HepG2 (cell line): Measurements from ENCODE around the gene ASXL1. TPM values are rescaled to one million over a fixed set of nuclear protein-coding genes. Genes with fewer than 3 reads are reported as not detected.
A peak's percentile ranks its signal among the peaks of the same experiment; 100 is the strongest.

ENCODE experiments used
- ATF7-NPFF ChIP-seq: sonication (generic); formaldehyde crosslinking; IDR thresholded peaks from 2 replicates; pipeline ENCODE4 v1.8.1; 2023; ENCODE audit warnings: mild to moderate bottlenecking, low read depth, missing genetic modification reagents, moderate library complexity
- BCL3 ChIP-seq: sonication (generic); formaldehyde crosslinking; IDR thresholded peaks from 2 replicates; pipeline ENCODE4 v1.5.1; 2020; ENCODE audit warnings: mild to moderate bottlenecking, missing genetic modification reagents, moderate library complexity
- ELF4 ChIP-seq: sonication (generic); formaldehyde crosslinking; IDR thresholded peaks from 2 replicates; pipeline ENCODE4 v1.5.0; 2020; ENCODE audit warnings: missing genetic modification reagents, mild to moderate bottlenecking, moderate library complexity, borderline replicate concordance
- ERF ChIP-seq: IDR thresholded peaks from 2 replicates; pipeline ENCODE4 v1.6.1; 2018; ENCODE audit warnings: missing biosample characterization, missing genetic modification reagents
- HES4 ChIP-seq: sonication (generic); formaldehyde crosslinking; IDR thresholded peaks from 2 replicates; pipeline ENCODE4 v1.9.0; 2021; ENCODE audit warnings: mild to moderate bottlenecking, missing genetic modification reagents, borderline replicate concordance
- HMG20A ChIP-seq: IDR thresholded peaks from 2 replicates; pipeline ENCODE4 v1.6.1; 2016; ENCODE audit warnings: borderline replicate concordance
- MIER2 ChIP-seq: IDR thresholded peaks from 2 replicates; pipeline ENCODE4 v1.6.1; 2016; ENCODE audit warnings: missing biosample characterization, missing genetic modification reagents
- MXI1 ChIP-seq: IDR thresholded peaks from 3 replicates; pipeline ENCODE4 v1.6.1; 2012; ENCODE audit warnings: low read depth, low read length, inconsistent platforms, borderline replicate concordance
- NFIC ChIP-seq: IDR thresholded peaks from 2 replicates; pipeline ENCODE4 v1.6.1; 2012; ENCODE audit warnings: mild to moderate bottlenecking, low read length, inconsistent platforms
- NR2F6 ChIP-seq, 2 experiments: IDR thresholded peaks; 2 replicates each; pipeline ENCODE4 v1.6.1; 2016; ENCODE audit warnings: antibody characterized with exemption in 1 of 2, mild to moderate bottlenecking in 1 of 2
- RBM39 ChIP-seq: fragments of 200-400 bp; formaldehyde crosslinking; IDR thresholded peaks from one replicate; pipeline ENCODE4 v1.6.1; 2018; ENCODE audit warnings: antibody characterized with exemption, mild to moderate bottlenecking, low read depth, low read length; ENCODE audit not compliant: poor library complexity, severe bottlenecking
- REPIN1 ChIP-seq: sonication (generic); formaldehyde crosslinking; IDR thresholded peaks from 2 replicates; pipeline ENCODE4 v1.8.0; 2022; ENCODE audit warnings: missing genetic modification reagents, low read depth, mild to moderate bottlenecking, borderline replicate concordance
- RFXAP ChIP-seq: sonication (generic); formaldehyde crosslinking; IDR thresholded peaks from 2 replicates; pipeline ENCODE4 v1.4.0; 2020; ENCODE audit warnings: missing genetic modification reagents, borderline replicate concordance
- SMAD3 ChIP-seq: sonication (generic); formaldehyde crosslinking; IDR thresholded peaks from 2 replicates; pipeline ENCODE4 v1.4.0; 2020; ENCODE audit warnings: missing genetic modification reagents
- SOX5 ChIP-seq: IDR thresholded peaks from 2 replicates; pipeline ENCODE4 v1.6.1; 2016; ENCODE audit warnings: borderline replicate concordance
- ZIK1 ChIP-seq: sonication (generic); formaldehyde crosslinking; IDR thresholded peaks from 2 replicates; pipeline ENCODE4 v1.5.0; 2020; ENCODE audit warnings: mild to moderate bottlenecking, low read depth, missing genetic modification reagents, borderline replicate concordance
- ZMYM4 ChIP-seq: sonication (generic); formaldehyde crosslinking; IDR thresholded peaks from 2 replicates; pipeline ENCODE4 v1.8.1; 2023; ENCODE audit warnings: mild to moderate bottlenecking, missing genetic modification reagents
- ZNF274 ChIP-seq: sonication (generic); formaldehyde crosslinking; IDR thresholded peaks from 2 replicates; pipeline ENCODE4 v1.5.1; 2020; ENCODE audit warnings: mild to moderate bottlenecking, missing genetic modification reagents
- ZNF331 ChIP-seq: sonication (generic); formaldehyde crosslinking; IDR thresholded peaks from 2 replicates; pipeline ENCODE4 v1.4.0; 2020; ENCODE audit warnings: missing genetic modification reagents
- ZNF335 ChIP-seq: sonication (generic); formaldehyde crosslinking; IDR thresholded peaks from 2 replicates; pipeline ENCODE4 v1.4.0; 2020; ENCODE audit warnings: missing genetic modification reagents
- ZNF431 ChIP-seq: sonication (generic); formaldehyde crosslinking; IDR thresholded peaks from 2 replicates; pipeline ENCODE4 v1.9.0; 2022; ENCODE audit warnings: missing genetic modification reagents, low read depth, mild to moderate bottlenecking, borderline replicate concordance
- ZNF484 ChIP-seq: sonication (generic); formaldehyde crosslinking; IDR thresholded peaks from 2 replicates; pipeline ENCODE4 v1.5.1; 2020; ENCODE audit warnings: mild to moderate bottlenecking, low read depth, missing genetic modification reagents, borderline replicate concordance
- ZNF512B ChIP-seq: sonication (generic); formaldehyde crosslinking; IDR thresholded peaks from 2 replicates; pipeline ENCODE4 v1.5.1; 2020; ENCODE audit warnings: missing genetic modification reagents, mild to moderate bottlenecking, borderline replicate concordance
- ZNF549 ChIP-seq: sonication (generic); formaldehyde crosslinking; IDR thresholded peaks from 2 replicates; pipeline ENCODE4 v1.5.0; 2020; ENCODE audit warnings: missing genetic modification reagents
- polyA plus RNA-seq, 8 experiments: library from polyadenylated mRNA; depleted of rRNA in 3 of 8; stranded (reverse) in 7 of 8; unstranded in 1 of 8; fragments of >200 nt; fragmentation: Illumina TruSeq in 4 of 8; extraction: Trizol in 4 of 8; gene quantifications; 2 replicates each; pipeline versions ENCODE4 v1.2.1 to v1.2.3, GENCODE V29; 2011 to 2016; ENCODE audit warnings: low read depth in 4 of 8, missing spikeins in 1 of 8, mixed read lengths in 1 of 8; ENCODE audit not compliant: insufficient read depth in 1 of 8
- total RNA-seq, 5 experiments: library from RNA; depleted of rRNA; stranded (reverse); fragments of >200 nt; fragmentation: Illumina TruSeq; extraction: Trizol; gene quantifications; 2 replicates each; pipeline ENCODE4 v1.2.3, GENCODE V29; 2016; ENCODE audit warnings: low read depth in 1 of 5

The ASXL1 gene
- total and polyA plus RNA-seq, 2 of the 13 experiments (the other 11 are each of a cell fraction or from before 2014, with no cell fraction given) = 62.1 to 74.8 TPM

GRCh38 chr20:32312718-32313424 lies 45.3 kb upstream of the ASXL1 start (continued):
- TF ChIP-seq ZNF512B (CRISPR knock-in tag) (no peak), ELF4 (CRISPR knock-in tag) (no peak), HES4 (CRISPR knock-in tag) (no peak), RFXAP (CRISPR knock-in tag) (no peak), BCL3 (CRISPR knock-in tag) (0 out of 2 replicates have a peak, but pooled peaks have one; percentile 54), ATF7-NPFF (CRISPR knock-in tag) (0 out of 2 replicates have a peak, but pooled peaks have one; percentile 36), ZNF274 (CRISPR knock-in tag) (no peak), MIER2 (peak; percentile 62; the same call in 1 of the 2 replicates), REPIN1 (CRISPR knock-in tag) (no peak), RBM39 (no peak), ZIK1 (no peak), HMG20A (CRISPR knock-in tag) (peak; percentile 49; the same call in 1 of the 2 replicates), SMAD3 (CRISPR knock-in tag) (no peak), ZNF549 (CRISPR knock-in tag) (no peak), NR2F6 (IDR thresholded peaks at IDR 0.05) (no peak), NR2F6 (CRISPR knock-in tag; IDR thresholded peaks at IDR 0.05) (0 out of 2 replicates have a peak, but pooled peaks have one; percentile 18), MXI1 (no peak), ERF (CRISPR knock-in tag) (0 out of 2 replicates have a peak, but pooled peaks have one; percentile 31), ZNF431 (CRISPR knock-in tag) (no peak), ZNF335 (0 out of 2 replicates have a peak, but pooled peaks have one; percentile 16), ZNF331 (peak; percentile 61), ZNF484 (CRISPR knock-in tag) (no peak), ZMYM4 (peak; percentile 63), NFIC (no peak), SOX5 (CRISPR knock-in tag) (peak; percentile 42; the same call in 1 of the 2 replicates)
